ENCODE data around the gene RNF113B. TPM values are rescaled to one million over a fixed set of nuclear protein-coding genes. Genes with fewer than 3 reads are reported as not detected.

The RNF113B gene
- total RNA-seq, 1 experiment from 2014 or later = not detected

DNA sequence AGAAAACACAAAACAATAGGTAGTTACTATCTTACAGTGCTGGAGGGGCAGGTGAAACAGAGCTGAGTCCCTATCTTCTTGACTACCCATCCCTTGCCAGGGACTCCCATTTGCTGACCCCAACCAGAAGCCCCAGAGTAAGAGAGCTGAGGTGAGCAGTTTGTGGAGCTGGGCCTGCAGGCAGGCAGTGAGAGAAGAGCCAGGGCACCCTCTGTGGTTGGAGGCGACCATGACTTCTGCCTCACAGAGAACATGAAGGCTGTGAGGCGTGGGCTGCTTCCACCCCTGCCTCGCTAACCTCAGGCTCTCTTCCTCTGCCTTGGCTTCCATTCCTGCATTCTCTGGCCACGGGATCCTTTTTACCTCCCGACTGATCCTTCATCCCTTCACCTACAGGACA lies 47.5 kb upstream of the RNF113B start:
- peaks cover 6% of the 10 kb centered on the region for H3K9me3 Mint-ChIP-seq (ENCODE audit: unreplicated experiment)
- POLR2A ChIA-PET = no interaction called here
- H3K9me3 ChIP-seq = no peaks in the 10 kb centered on the region
- TF ChIP-seq, protein P1, sequence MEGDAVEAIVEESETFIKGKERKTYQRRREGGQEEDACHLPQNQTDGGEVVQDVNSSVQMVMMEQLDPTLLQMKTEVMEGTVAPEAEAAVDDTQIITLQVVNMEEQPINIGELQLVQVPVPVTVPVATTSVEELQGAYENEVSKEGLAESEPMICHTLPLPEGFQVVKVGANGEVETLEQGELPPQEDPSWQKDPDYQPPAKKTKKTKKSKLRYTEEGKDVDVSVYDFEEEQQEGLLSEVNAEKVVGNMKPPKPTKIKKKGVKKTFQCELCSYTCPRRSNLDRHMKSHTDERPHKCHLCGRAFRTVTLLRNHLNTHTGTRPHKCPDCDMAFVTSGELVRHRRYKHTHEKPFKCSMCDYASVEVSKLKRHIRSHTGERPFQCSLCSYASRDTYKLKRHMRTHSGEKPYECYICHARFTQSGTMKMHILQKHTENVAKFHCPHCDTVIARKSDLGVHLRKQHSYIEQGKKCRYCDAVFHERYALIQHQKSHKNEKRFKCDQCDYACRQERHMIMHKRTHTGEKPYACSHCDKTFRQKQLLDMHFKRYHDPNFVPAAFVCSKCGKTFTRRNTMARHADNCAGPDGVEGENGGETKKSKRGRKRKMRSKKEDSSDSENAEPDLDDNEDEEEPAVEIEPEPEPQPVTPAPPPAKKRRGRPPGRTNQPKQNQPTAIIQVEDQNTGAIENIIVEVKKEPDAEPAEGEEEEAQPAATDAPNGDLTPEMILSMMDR (IDR thresholded peaks at IDR 0.05; ENCODE audit: insufficient read depth in 1 of 2, low read depth in 1 of 2, low read length in 1 of 2, severe bottlenecking in 1 of 2, unreplicated experiment in 1 of 2) = no peak
- no peak overlapping the region for H3K4me3 Mint-ChIP-seq (ENCODE audit: unreplicated experiment)
- peaks cover 5% of the 10 kb centered on the region for H3K36me3 ChIP-seq (ENCODE audit: control insufficient read depth, insufficient read depth, low read length)
- no peak overlapping the region for H3K4me3 ChIP-seq (ENCODE audit: low read depth, low read length)
- intact Hi-C loops (cut with micrococcal nuclease; ENCODE audit: unreplicated experiment) = no loop called here
- no peak for DNase-seq
- H3K36me3 Mint-ChIP-seq (ENCODE audit: insufficient read depth, unreplicated experiment) = peaks cover 56% of the 10 kb centered on the region
- no peaks in the 10 kb centered on the region for H3K27me3 ChIP-seq (replicated peaks; ENCODE audit: control insufficient read depth, insufficient read depth, low read length)
- H3K27me3 Mint-ChIP-seq (ENCODE audit: insufficient read depth, unreplicated experiment) = no peaks in the 10 kb centered on the region
- H3K4me1 Mint-ChIP-seq (ENCODE audit: low read depth, unreplicated experiment) = no peaks in the 10 kb centered on the region
- no peaks in the 10 kb centered on the region for H3K4me1 ChIP-seq
- CTCF ChIA-PET = interaction anchor here (0.7 kb wide), 1 partner anchor 92 kb away, joined by 5 read pairs; no protein-coding TSS in a partner anchor
- H3K27ac Mint-ChIP-seq (ENCODE audit: unreplicated experiment) = no peak overlapping the region
- BruUV-seq (replicated peaks) = no TSS peak

DNA sequence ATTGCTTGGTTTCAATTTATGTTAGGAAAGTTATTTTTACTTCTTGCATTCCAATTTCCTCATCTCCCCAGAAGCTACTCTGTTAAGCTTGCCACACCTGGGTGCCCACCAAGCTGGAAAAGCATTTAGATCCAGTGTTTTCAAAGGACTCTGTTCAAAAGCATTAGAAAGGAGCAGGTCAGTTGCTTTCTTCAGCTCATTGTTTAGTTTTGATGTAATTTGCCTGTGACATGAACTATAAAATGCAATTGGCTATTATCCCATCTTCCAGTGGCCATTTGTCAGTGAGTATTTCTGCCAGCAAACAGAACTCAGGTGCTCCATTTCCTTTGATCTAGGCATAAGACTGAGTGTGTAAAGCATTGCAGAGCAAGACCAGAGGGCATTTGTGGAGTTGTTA lies 46.7 kb upstream of the RNF113B start:
- no peak for DNase-seq
- ChIA-PET CTCF (interaction anchor here (0.7 kb wide), 1 partner anchor 93 kb away, joined by 5 read pairs; no protein-coding TSS in a partner anchor), POLR2A (no interaction called here)
- no peaks in the 10 kb centered on the region for H3K4me1 ChIP-seq
- no peaks in the 10 kb centered on the region for H3K27me3 ChIP-seq (replicated peaks; ENCODE audit: control insufficient read depth, insufficient read depth, low read length)
- TF ChIP-seq, protein P1 (IDR thresholded peaks at IDR 0.05; ENCODE audit: insufficient read depth in 1 of 2, low read depth in 1 of 2, low read length in 1 of 2, severe bottlenecking in 1 of 2, unreplicated experiment in 1 of 2) = no peak
- Mint-ChIP-seq H3K36me3 (ENCODE audit: insufficient read depth, unreplicated experiment) (peaks cover 50% of the 10 kb centered on the region), H3K4me1 (ENCODE audit: low read depth, unreplicated experiment) (no peaks in the 10 kb centered on the region), H3K4me3 (ENCODE audit: unreplicated experiment) (no peak overlapping the region), H3K27ac (ENCODE audit: unreplicated experiment) (no peak overlapping the region), H3K27me3 (ENCODE audit: insufficient read depth, unreplicated experiment) (no peaks in the 10 kb centered on the region), H3K9me3 (ENCODE audit: unreplicated experiment) (peaks cover 6% of the 10 kb centered on the region)
- BruUV-seq (replicated peaks) = no TSS peak
- intact Hi-C loops (cut with micrococcal nuclease; ENCODE audit: unreplicated experiment) = no loop called here
- H3K36me3 ChIP-seq (ENCODE audit: control insufficient read depth, insufficient read depth, low read length) = peaks cover 5% of the 10 kb centered on the region
- no peak overlapping the region for H3K4me3 ChIP-seq (ENCODE audit: low read depth, low read length)
- no peaks in the 10 kb centered on the region for H3K9me3 ChIP-seq

DNA sequence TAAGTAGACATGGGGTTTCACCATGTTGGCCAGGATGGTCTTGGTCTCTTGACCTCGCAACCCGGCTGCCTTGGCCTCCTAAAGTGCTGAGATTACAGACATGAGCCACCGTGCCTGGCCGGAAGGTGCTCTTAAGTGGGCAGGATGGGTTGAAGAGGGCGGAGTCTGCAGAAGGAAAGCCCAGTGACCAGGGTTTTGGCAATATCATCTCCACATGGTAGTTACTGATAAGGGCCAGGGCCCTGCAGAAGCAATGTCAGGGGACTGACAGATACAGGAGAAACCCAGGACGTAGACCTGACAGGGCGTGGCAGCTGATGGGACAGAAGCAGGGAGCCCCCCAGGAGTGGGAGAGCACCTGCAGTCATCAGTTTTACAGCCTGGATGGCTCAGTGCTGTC lies 45.7 kb upstream of the RNF113B start:
- Histone ChIP-seq H3K36me3 (ENCODE audit: control insufficient read depth, insufficient read depth, low read length) (peaks cover 5% of the 10 kb centered on the region), H3K9me3 (no peaks in the 10 kb centered on the region), H3K4me1 (no peaks in the 10 kb centered on the region), H3K4me3 (ENCODE audit: low read depth, low read length) (no peak overlapping the region), H3K27me3 (replicated peaks; ENCODE audit: control insufficient read depth, insufficient read depth, low read length) (no peaks in the 10 kb centered on the region)
- H3K27me3 Mint-ChIP-seq (ENCODE audit: insufficient read depth, unreplicated experiment) = no peaks in the 10 kb centered on the region
- CTCF ChIA-PET = no interaction called here
- BruUV-seq (replicated peaks) = no TSS peak
- DNase-seq = no peak
- intact Hi-C loops (cut with micrococcal nuclease; ENCODE audit: unreplicated experiment) = no loop called here
- POLR2A ChIA-PET = no interaction called here
- TF ChIP-seq, protein P1 (IDR thresholded peaks at IDR 0.05; ENCODE audit: insufficient read depth in 1 of 2, low read depth in 1 of 2, low read length in 1 of 2, severe bottlenecking in 1 of 2, unreplicated experiment in 1 of 2) = no peak
- peaks cover 49% of the 10 kb centered on the region for H3K36me3 Mint-ChIP-seq (ENCODE audit: insufficient read depth, unreplicated experiment)
- peaks cover 5% of the 10 kb centered on the region for H3K9me3 Mint-ChIP-seq (ENCODE audit: unreplicated experiment)
- no peaks in the 10 kb centered on the region for H3K4me1 Mint-ChIP-seq (ENCODE audit: low read depth, unreplicated experiment)
- H3K27ac Mint-ChIP-seq (ENCODE audit: unreplicated experiment) = no peak overlapping the region
- no peak overlapping the region for H3K4me3 Mint-ChIP-seq (ENCODE audit: unreplicated experiment)
